ENCODE data around the gene HOXB6.
A peak's percentile ranks its signal among the peaks of the same experiment; 100 is the strongest.

The HOXB6 gene

DNA sequence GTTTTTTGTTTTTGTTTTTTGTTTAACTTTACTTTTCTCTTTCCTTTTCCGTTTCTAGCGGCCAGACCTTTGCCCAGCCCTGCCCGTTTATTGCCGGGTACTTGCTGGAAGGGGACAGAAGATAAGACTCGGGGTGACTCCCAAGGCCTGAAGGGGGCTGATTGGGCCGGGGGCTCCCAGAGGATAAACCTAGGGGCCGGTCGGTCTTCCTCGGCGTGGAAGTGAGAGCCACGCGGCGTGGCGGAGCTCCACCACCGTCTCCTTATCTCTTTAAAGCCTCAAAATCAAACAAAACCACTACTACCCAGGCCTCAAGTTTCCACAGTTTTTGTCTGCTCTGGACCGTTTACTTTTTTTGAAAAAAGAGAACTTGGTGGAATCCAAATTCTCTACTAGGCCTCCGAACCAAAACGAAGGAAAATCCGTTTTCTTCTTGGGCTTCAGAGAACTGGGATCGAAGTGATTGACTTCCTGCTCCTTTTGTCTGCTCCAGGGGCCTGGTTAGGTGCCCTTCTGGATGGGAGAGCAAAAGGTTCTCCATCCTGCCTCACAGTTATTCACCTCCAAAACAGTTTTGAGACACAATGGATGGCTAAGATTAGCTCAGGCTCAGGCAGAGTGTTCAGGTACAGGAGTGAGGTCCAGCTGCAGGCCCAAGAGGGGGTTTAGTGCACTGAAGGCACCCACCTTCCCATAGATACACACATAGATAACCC is 29.9 kb upstream of the HOXB6 start:
- DNase-seq = no peak

GRCh38 chr17:48633266-48633677 is 28.5 kb upstream of the HOXB6 start:
- no peak for DNase-seq

- DNase-seq = no peak
Measured at GRCh38 chr17:48632579-48633265, 27.9 kb upstream of the HOXB6 start.

- DNase-seq = no peak
Measured at GRCh38 chr17:48631693-48632578, 27.1 kb upstream of the HOXB6 start.

- no peak for DNase-seq
Measured at GRCh38 chr17:48630925-48631692, 26.3 kb upstream of the HOXB6 start.

GRCh38 chr17:48630009-48630924 is 25.5 kb upstream of the HOXB6 start:
- no peak for DNase-seq

DNA sequence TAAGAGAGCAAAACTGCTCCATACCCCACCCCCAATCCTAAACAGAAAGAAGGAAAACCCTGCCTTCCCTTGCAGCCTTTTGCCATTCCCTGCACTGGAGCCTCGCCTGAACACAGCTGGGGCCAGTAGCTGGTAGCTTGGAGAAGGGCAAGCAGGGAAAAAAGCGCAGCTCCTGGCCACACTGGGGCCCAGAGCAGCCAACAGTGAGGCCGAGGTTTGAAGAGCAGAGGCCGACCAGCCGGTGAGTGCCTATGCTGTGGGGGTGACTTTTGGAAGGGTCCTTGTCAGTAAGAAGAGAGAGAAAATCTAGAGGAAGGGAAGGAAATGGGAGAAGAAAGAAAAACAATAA is 24.6 kb upstream of the HOXB6 start:
- no peak for DNase-seq

DNA sequence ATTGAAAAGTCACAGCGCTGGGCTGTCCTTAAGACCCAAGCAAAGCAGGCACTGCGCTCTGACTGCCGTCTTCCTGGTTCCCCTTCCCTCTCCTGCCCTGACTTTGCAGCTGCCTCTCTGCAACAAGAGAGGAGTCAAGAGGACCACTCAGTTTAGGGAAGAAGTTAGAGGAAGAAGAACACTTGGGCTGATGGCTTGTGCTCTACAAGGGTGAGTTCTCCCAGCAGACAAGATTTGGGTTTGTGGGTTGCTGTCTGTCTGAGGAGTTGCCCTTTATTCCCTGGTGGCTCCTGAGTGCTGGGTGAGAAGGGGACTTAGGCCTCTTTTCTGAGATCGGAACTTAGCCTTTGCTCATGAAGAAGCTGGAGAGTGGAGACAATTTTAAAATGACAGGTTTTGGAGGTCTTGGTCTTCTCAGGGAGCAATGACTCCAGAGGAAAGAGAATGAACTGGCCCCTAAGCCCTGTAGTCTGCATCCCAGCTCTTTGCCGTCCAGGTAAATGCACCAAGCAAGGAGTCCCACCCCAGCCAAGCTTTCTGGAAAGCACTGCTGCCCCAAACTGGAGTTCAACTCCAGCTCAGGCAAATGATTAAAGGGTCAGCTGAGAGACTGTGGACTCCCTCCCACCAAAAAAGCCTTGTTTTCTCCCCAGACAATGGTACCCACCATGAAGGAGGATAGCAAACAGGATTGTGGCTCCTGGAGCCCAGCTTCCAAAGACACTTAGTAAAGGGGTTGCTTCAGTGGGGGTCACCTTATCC is 24.0 kb upstream of the HOXB6 start:
- no peak for DNase-seq

GRCh38 chr17:48627623-48628521 is 23.1 kb upstream of the HOXB6 start:
- no peak for DNase-seq

DNA sequence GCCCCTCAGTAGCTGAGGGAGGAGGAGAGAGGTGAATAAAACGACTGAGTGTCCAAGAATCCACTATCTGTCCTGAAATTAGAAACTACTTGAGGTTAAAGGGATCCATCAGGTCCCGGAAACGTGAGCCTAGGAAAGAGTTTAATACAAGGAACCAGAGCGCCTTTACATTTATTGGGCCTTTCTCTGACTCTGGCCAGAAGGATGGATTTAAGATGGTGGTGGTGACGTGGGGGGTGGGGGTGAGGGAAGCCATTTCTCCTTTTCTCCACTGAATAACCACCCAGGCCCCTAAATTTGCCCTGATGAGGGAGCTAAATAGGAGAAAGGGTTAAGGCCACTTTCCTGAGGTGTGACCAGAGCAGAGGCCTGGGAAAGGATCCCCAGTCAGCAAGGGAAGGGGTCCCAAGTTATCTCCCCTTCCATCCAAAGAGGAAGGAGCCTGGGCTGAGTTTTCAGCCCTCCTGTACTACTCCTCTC is 22.4 kb upstream of the HOXB6 start:
- DNase-seq = no peak

DNA sequence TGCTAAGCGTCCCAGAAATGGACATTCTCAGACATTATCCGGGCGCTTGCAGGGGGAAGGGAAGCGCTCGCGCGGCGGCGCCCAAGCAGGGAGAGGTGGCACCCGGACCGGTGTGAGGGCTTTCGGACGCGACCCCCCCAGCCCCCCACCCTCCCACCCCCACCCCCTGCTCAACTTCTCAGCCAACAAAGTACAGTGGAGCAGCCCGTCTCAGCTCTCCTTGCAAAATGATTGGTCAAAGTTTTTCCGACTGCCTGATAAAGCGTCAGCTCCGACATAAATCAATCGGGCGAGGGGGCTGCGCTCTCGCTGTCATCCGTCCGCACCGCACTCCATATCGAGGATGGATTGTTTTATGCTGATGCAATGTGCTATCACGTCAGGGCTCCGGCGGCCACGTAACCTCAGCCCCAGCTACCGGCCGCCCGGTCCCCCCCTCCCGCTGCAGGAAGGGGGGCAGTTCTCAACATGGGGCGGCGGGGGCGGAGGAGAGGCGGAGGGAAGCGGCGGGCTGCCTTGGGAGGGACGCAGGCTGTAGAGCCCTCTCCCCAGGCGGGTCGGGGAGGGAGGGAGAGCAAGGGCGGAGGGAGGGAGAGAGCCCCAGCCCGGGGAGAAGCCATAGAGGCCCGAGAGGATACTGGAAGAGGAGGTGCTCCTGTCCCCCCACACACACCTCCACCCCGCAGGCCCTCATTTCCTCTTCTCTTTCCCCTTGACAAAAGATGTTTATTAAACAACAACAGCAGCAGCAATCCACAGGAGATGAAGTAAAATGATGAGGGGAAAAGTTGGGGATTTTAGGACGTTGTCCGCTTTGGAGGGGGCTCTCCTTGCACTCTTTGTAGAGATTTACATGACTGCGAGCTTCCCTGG is 21.7 kb upstream of the HOXB6 start, which contains the start of gene HOXB9:
TSS of gene HOXB9 (minus strand) at position 114 of the 873 bp plus-strand sequence. CDS start at position 25, 89 bp downstream.
- DNase-seq = peak; percentile 60

- DNase-seq = peak; percentile 48
Measured at GRCh38 chr17:48625495-48626244, 20.9 kb upstream of the HOXB6 start.

DNA sequence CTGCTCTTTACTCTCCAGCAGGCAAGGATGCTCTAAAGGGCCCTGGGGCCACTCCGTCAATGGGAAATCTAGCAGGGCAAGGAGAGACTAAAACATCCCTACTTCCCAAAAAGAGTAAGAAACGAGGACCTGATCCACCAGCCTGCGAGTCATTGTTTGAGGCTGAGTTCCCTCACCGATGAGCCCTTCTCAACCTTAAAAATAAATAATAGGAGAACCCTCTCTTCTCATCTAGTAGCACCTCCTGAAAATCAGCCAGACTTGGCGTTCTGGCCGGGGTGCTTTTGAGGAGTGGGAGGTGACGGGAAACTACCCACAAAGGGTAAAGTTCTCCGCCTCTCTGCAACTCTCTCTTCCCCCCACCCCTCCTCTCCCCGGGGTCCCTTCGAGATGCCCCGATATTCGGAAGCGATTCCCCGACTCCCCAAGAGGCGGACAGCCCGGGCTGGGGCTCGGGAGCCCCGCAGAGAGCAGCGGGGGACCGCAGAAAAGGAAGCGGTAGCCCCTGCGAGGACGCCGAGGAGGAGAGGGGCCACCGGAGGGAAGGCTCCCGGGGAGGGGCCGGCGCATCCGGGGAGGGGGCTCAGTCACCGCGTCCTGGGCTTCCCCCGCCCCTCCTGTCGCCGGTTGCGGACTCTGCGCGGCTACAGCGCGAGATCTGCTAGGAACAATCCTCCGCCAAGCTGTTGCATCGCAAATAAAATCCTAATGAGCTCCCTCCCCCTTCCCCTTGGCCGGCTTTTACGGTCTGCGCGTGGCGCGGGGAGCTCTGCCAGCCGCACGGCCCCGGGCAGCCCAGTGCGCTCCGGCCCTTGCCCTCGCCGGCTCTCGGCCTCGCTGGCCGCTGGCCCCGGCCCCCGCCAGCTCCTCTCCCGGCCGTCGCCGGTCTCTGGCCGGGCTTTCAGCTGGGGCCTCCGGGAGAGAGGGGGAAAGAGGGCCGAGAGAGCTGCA is 20.0 kb upstream of the HOXB6 start:
- DNase-seq = peak; percentile 15

GRCh38 chr17:48624118-48624517 is 19.3 kb upstream of the HOXB6 start:
- no peak for DNase-seq

- DNase-seq = no peak
Measured at GRCh38 chr17:48623583-48623982, 18.8 kb upstream of the HOXB6 start.

- DNase-seq = no peak
Measured at GRCh38 chr17:48622857-48623256, 18.1 kb upstream of the HOXB6 start.

Data from stimulated activated naive CD4-positive, alpha-beta T cell treated with Interleukin-2 at 50 U/mL for 16 hours (primary cell).